Right renal cortex interstitium (tissue), 3 donors: ENCODE data around the gene VEGFD. TPM values are rescaled to one million over a fixed set of nuclear protein-coding genes. Genes with fewer than 3 reads are reported as not detected.
A peak's percentile ranks its signal among the peaks of the same experiment; 100 is the strongest.

Experiments used
- DNase-seq, 3 donors: peaks; one replicate each; pipeline ENCODE4 v3.0.0-alpha.2; 2013; ENCODE audit warnings: low read depth in 3 of 3, low spot score in 2 of 3
- polyA plus RNA-seq, 3 donors: library from polyadenylated mRNA; unstranded; fragments of 120-200 nt; gene quantifications; one replicate each; pipeline ENCODE4 v1.2.1, GENCODE V29; 2013; ENCODE audit not compliant: insufficient read length in 3 of 3

VEGFD gene
- polyA plus RNA-seq, 3 donors, result 0.06 to 0.31 (median 0.22) TPM

DNA sequence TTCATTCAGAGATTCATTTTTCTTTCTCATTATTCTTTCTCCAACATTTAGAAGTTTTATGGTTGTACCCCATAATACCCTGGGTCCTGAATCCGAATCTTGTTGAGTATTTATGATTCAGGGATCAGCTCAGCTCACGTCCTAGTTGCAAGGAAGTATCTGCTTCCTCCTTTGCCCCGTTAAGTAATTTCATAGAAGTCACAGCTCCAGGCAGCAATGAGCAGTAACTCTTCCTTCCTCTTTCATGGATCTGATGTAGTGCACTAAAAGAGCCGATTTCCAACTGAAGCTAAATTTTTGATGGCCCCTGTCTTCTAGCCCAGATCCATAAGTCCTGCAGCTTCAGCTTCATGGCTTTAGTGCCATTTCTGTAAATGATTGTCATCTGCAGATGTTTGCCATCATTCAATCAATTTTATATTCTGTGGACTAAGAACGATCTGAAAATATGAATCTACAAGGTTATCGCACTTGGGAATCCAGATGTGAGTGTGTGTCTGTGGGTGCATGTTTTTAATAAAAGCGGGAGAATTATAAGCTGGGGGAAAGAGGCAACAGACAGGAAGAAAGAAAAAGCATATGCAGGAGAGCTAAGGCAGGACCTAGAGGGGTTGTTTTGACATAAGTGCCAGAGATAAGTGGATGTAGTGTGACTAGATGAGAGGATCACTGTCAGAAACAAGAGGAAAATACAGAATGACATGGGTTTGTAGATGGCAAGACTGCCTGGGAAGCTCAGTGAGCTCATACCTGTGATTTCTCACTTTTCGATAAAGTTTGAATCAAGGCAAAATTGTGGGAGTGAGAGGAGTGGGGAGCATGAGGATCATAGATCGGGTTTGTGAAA, 17.5 kb downstream of the VEGFD start:
- no peak for DNase-seq

DNA sequence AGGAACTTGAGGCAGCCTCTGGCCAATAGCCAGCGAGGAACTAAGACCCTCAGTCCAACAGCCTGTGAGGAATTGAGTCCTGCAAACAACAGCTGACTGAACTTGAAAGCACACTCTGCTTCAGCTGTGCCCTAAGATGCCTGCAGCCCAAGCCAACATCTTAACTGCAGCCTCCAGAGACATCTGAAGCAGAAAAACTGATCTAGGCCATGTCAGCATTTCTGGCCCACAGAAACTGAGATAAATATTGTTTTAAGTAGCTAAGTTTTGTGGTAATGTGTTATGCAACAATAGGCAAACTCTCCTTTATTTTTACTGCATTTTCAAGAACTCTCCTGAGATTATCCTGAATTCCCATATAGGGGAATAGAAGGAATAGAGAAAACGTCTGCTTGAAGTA, 24.5 kb downstream of the VEGFD start:
- DNase-seq, result no peak

DNA sequence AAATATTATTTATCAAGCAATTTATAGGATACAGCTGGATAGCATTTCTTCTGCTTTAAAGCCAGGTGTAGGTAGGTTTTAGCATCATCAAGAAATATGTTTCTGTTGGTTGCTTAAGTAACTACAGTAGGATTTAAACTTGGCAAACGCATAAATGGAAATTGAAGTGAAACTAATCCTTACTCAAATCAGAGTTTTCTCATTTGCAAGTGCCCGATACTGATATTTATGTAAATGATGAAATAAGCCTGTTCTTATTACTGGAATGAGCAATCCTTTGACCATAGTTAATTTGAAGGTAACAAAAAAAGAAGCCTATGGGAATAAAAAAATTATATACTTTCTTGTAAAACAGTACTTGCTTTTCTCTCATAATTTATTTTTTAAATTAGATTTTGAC, 25.7 kb downstream of the VEGFD start:
- DNase-seq, result no peak

GRCh38 chrX:15356444-15356843, 27.8 kb downstream of the VEGFD start:
- DNase-seq, result no peak

DNA sequence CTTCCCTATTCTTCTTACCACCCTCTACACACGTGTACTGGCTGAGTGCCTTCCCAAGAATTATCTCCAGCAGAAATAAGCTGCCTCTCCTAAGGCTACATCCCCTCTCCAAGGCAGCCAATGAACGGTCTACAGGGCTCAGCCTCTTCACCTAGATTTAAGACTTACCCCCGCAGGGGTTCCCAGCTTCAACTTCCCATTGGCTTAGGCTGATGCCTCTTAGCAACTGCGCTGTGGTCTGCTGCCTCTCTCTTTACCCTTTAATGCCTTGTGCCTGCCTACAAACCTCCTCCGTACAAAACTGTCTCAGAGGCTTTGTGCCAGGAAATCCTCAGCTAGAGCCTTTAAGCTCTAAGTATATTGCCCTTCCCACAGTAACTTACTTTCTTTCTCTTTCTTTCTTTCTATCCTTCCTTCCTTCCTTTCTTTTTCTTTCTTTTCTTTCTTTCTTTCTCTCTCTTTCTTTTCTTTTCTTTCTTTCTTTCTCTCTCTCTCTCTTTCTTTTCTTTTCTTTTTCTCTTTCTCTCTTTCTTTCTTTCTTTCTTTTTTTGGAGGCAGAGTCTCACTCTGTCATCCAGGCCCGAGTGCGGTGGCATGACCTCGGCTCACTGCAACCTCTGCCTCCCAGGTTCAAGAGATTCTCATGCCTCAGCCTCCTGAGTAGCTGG, 33.8 kb downstream of the VEGFD start:
- no peak for DNase-seq

- peak in 1 of 3 donors; percentile 35 for DNase-seq
These were observed 35.2 kb downstream of the VEGFD start for GRCh38 chrX:15349046-15349445.

DNA sequence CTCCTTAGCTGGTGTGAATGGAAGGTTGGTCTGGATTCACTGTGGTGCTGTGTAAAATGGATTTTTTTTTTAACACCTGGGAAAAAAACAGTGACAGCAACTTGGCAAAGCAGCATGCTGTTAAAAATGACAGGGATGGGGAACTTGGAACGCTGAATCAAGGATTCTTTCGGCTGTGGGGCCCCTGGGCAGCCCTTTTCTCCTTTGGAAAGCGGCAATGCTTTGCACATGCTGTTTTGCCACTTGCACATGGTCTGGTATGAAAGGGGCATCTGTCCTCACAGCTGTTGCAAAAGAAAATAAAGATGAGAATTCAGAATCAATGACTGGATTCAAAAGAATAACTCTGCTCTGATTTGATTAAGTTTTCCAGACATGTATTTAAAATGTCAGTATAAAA, 38.2 kb downstream of the VEGFD start:
- no peak for DNase-seq

DNA sequence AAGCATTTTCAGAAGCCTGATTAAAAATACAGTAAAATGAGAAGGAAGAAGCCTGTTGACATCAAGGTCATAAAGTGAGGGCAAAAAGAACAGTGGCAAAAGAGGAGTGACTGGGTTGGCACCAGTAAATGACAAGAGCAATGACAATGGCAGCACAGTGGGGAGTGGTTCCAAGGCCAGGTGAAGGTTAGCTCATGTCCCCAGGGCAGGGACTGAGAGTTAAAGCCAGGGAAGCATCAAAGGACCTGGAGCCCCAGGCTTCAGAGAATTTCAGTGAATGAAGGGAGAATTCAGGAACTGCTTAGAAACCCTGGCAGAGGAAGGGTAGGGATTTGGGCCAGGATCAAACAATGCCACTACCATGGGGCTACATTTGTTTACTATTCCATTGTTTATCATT, 40.1 kb downstream of the VEGFD start:
- DNase-seq, result no peak

- DNase-seq, result no peak
These were observed 41.1 kb downstream of the VEGFD start for GRCh38 chrX:15343075-15343476.

GRCh38 chrX:15340867-15341266, 43.3 kb downstream of the VEGFD start:
- DNase-seq, result no peak

GRCh38 chrX:15336023-15336413, 48.2 kb downstream of the VEGFD start:
- peak in 1 of 3 donors; percentile 23 for DNase-seq

- peak; percentile 73 to 89 (median 78) for DNase-seq
These were observed 48.8 kb downstream of the VEGFD start, which contains the start of gene PIGA for GRCh38 chrX:15335135-15336022. Gene PIGA (minus strand): TSS chrX:15335523. CDS start chrX:15331930, 3,593 bp downstream.

- DNase-seq, result no peak
These were observed 49.7 kb downstream of the VEGFD start for GRCh38 chrX:15334561-15334960.

DNA sequence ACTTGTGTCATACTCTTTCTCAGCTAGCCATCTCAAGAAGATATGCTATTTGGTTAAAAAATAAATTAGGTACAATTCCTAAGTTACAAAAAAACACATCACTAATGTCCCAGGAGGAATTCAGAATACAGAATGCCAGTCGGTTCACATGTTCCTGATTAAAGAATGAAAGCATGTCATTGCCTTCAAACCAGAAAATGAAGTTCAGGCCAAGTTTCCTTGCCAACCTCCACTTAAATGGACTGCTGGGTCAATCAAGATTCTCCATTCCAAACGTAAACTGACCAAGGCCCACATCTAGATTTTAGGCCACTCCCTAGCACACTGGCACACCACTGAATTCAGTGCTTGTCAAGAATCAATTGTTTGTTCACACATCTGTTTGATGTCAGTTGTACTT, 55.4 kb downstream of the VEGFD start:
- no peak for DNase-seq

GRCh38 chrX:15328131-15328530, 56.1 kb downstream of the VEGFD start:
- DNase-seq, result no peak

DNA sequence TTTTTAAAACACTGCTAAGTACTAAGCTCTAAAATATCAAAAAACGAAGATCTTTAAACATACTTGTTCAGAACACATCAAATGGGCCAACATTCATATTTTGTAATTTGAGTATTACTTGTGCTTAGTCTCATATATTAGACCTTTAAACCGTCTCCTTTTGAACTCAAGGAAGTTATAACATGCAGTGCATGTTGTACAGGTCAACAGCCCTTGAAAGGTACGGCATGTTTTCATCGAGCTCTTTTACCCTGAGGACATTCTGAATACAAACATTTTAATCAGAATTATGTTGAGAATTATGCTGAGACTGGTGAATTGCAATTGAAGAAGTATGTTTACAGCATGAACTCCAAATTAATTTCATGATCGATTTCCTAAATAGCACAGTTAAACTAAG, 61.7 kb downstream of the VEGFD start:
- DNase-seq, result no peak

- DNase-seq, result no peak
These were observed 62.1 kb downstream of the VEGFD start for GRCh38 chrX:15322072-15322471.

DNA sequence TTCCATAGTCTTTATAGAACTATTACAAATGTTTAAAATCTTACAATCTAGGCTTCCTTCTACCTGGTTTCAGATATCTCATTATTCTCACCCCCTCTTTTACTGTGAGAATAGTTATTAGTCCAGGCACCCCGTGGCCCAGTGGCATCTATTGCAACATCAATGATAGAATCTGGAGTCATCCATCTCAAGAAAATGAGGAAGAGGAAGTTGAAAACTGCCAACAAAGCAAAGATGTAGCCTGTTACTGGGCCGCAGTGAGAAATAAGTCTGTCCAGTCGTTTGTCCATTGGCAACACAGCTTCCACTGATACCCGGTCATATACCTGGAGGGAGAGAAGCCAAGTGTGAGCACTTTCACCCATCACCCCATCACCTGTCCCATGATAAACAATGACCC, 62.8 kb downstream of the VEGFD start:
- DNase-seq, result no peak

- DNase-seq, result no peak
These were observed 63.9 kb downstream of the VEGFD start for GRCh38 chrX:15320297-15320696.

DNA sequence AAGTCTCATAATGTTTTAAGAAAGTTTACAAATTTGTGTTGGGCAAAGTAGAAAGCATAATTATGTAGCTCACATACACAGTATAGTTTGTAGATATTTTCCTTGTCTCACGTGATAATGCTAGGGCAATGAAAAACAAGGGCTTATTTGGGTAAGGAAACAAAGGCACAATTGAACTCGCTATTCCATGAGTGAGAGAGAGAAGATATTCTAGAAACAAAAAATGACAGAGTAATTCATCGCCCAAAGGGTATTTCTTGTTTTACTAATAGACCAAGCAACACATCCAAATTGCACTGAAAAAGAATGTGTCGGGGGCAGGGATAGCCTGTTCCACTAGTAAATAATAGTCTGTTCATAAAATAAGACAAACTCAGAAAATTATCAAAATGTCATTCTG, 65.1 kb downstream of the VEGFD start:
- DNase-seq, result no peak

DNA sequence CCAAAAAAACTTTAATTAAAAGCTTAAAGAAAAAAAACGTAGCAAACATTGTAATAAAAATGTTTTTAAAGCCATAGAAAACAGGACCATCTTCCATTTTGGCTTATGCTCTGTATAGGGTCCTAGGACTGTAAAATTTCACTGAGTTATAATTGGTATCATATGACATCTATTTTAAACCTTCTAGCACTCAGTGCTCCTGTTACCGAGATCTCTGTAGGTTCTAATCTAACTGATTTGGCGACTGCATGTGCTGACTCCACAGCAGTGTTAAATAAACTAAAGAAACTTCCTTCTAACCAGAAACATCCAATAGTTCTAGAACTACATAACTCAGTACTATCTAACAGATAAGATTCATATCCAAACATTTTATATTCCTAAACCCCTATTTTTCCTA, 68.7 kb downstream of the VEGFD start, which contains the start of gene ASB11:
Gene ASB11, minus strand, starts transcription at position 132 of the 400 bp plus-strand sequence. Its CDS starts 35 bp downstream, at position 97.
- DNase-seq, result no peak
